K562 (cell line): ENCODE data around the gene LCA5L. TPM values are rescaled to one million over a fixed set of nuclear protein-coding genes. Genes with fewer than 3 reads are reported as not detected.

ENCODE experiments used
- BCLAF1 ChIP-seq, 2 experiments: fragments of 450-650 bp in 1 of 2; IDR thresholded peaks; 2 replicates each; pipeline ENCODE4 v1.6.1; 2011 to 2017; ENCODE audit warnings: low read depth in 2 of 2, antibody characterized with exemption in 1 of 2, borderline replicate concordance in 1 of 2, low read length in 1 of 2, mild to moderate bottlenecking in 1 of 2, mixed read lengths in 1 of 2; ENCODE audit not compliant: control insufficient read depth in 1 of 2
- BDP1 ChIP-seq: IDR thresholded peaks from 3 replicates; pipeline ENCODE4 v1.6.1; 2011; ENCODE audit not compliant: insufficient read length, insufficient read depth
- CBX1 ChIP-seq: sonication (generic); IDR thresholded peaks from 2 replicates; pipeline ENCODE4 v1.6.1; 2016; ENCODE audit warnings: antibody characterized with exemption, low read depth, mild to moderate bottlenecking
- CTCFL ChIP-seq: IDR thresholded peaks from 2 replicates; pipeline ENCODE4 v1.6.1; 2011; ENCODE audit warnings: borderline replicate concordance, low read depth, mild to moderate bottlenecking, moderate library complexity, low read length; ENCODE audit not compliant: insufficient read depth, poor library complexity, severe bottlenecking
- ELF2 ChIP-seq: fragments of 250-450 bp; sonication (Bioruptor Pico); IDR thresholded peaks from 2 replicates; pipeline ENCODE4 v1.5.0; 2021; ENCODE audit warnings: mild to moderate bottlenecking
- HEY1 ChIP-seq: fragments of 250-450 bp; sonication (Bioruptor Pico); IDR thresholded peaks from 2 replicates; pipeline ENCODE4 v1.5.0; 2020; ENCODE audit warnings: mild to moderate bottlenecking, moderate library complexity, borderline replicate concordance
- HMGN3 ChIP-seq: IDR thresholded peaks from 2 replicates; pipeline ENCODE4 v1.6.1; 2011; ENCODE audit warnings: borderline replicate concordance, low read depth, mild to moderate bottlenecking, mixed read lengths, low read length; ENCODE audit not compliant: insufficient read length; ENCODE audit errors: extremely low read depth
- HNRNPLL ChIP-seq: fragments of 200-400 bp; formaldehyde crosslinking; IDR thresholded peaks from 2 replicates; pipeline ENCODE4 v1.6.1; 2017; ENCODE audit warnings: low read length, low read depth, mild to moderate bottlenecking; ENCODE audit not compliant: poor library complexity, severe bottlenecking
- MCM5 ChIP-seq: fragments of 450-650 bp; IDR thresholded peaks from 2 replicates; pipeline ENCODE4 v1.6.1; 2016; ENCODE audit warnings: low read depth
- PATZ1 ChIP-seq: fragments of 250-450 bp; sonication (Bioruptor Pico); IDR thresholded peaks from 2 replicates; pipeline ENCODE4 v1.5.0; 2020; ENCODE audit warnings: mild to moderate bottlenecking, borderline replicate concordance
- PCBP2 ChIP-seq: fragments of 200-400 bp; formaldehyde crosslinking; IDR thresholded peaks from 2 replicates; pipeline ENCODE4 v1.6.1; 2018; ENCODE audit warnings: low read length, low read depth, mild to moderate bottlenecking, moderate library complexity; ENCODE audit not compliant: poor library complexity, severe bottlenecking
- POU5F1 ChIP-seq: fragments of 150-350 bp; IDR thresholded peaks from 2 replicates; pipeline ENCODE4 v1.6.1; 2014; ENCODE audit warnings: borderline replicate concordance, low read length, low read depth, mild to moderate bottlenecking; ENCODE audit not compliant: partially characterized antibody
- SUPT5H ChIP-seq: fragments of 450-650 bp; IDR thresholded peaks from 2 replicates; pipeline ENCODE4 v1.6.1; 2016
- TAF7 ChIP-seq: fragments of 450-650 bp; IDR thresholded peaks from 2 replicates; pipeline ENCODE4 v1.6.1; 2016; ENCODE audit warnings: missing genetic modification characterization, missing compliant biosample characterization
- U2AF2 ChIP-seq: fragments of 200-400 bp; formaldehyde crosslinking; optimal IDR thresholded peaks from 2 replicates; pipeline ENCODE3; 2017; ENCODE audit warnings: low read depth, mild to moderate bottlenecking, low read length
- WHSC1 ChIP-seq: IDR thresholded peaks from one replicate; pipeline ENCODE4 v1.6.1; 2012; ENCODE audit warnings: low read length, control low read depth, inconsistent platforms
- ZBTB7A ChIP-seq: IDR thresholded peaks from 2 replicates; pipeline ENCODE4 v1.6.1; 2011; ENCODE audit warnings: low read depth, mild to moderate bottlenecking, low read length, moderate library complexity, borderline replicate concordance; ENCODE audit not compliant: control insufficient read depth
- ZKSCAN1 ChIP-seq: fragments of 150-350 bp; IDR thresholded peaks from 2 replicates; pipeline ENCODE4 v1.6.1; 2016; ENCODE audit warnings: low read depth, low read length
- ZNF3 ChIP-seq: fragments of 250-450 bp; sonication (Bioruptor Pico); IDR thresholded peaks from 2 replicates; pipeline ENCODE4 v1.5.0; 2021; ENCODE audit warnings: mild to moderate bottlenecking, moderate library complexity
- polyA plus RNA-seq, 8 experiments: library from polyadenylated mRNA; depleted of rRNA in 4 of 8; stranded (reverse) in 5 of 8; unstranded in 3 of 8; fragments of >200 nt; fragmentation: Nextera tagmentation in 2 of 8; fragmentation: Illumina TruSeq in 1 of 8; extraction: Ambion mirVana in 2 of 8; extraction: Trizol in 1 of 8; gene quantifications; 2 replicates each; pipeline versions ENCODE4 v1.2.1 to v1.2.3, GENCODE V29; 2011 to 2014; ENCODE audit warnings: inconsistent platforms in 1 of 8, missing spikeins in 1 of 8
- total RNA-seq, 7 experiments: library from RNA; depleted of rRNA in 6 of 7; stranded (reverse); fragments of >200 nt in 6 of 7; fragmentation: Illumina TruSeq in 2 of 7; extraction: Trizol in 2 of 7; gene quantifications; 2 replicates each; pipeline versions ENCODE4 v1.2.1 to v1.2.3, GENCODE V29; 2011 to 2021; ENCODE audit warnings: low replicate concordance in 1 of 7

The LCA5L gene
- total and polyA plus RNA-seq, 9 of the 15 experiments (the other 6 are each of a cell fraction or from before 2014, with no cell fraction given), result 1.8 to 4.9 (median 3.8) TPM

- TF ChIP-seq CTCFL, result no peak
- TF ChIP-seq HNRNPLL, result peak; percentile 100
- no peak for TF ChIP-seq CBX1
- TF ChIP-seq PATZ1, result no peak
- TF ChIP-seq SUPT5H, result peak; percentile 91
- peak; percentile 45 for TF ChIP-seq HMGN3
- no peak for TF ChIP-seq PCBP2
- no peak for TF ChIP-seq BCLAF1 (IDR thresholded peaks at IDR 0.05; ENCODE audit: borderline replicate concordance in 1 of 2, control insufficient read depth in 1 of 2, low read depth in 2 of 2, low read length in 1 of 2)
- no peak for TF ChIP-seq POU5F1
- peak; percentile 73; the same call in 1 of the 2 replicates for TF ChIP-seq ZBTB7A
- TF ChIP-seq MCM5, result no peak
- peak; percentile 57 for TF ChIP-seq TAF7 (tag)
- TF ChIP-seq ZKSCAN1, result peak; percentile 64; the same call in 1 of the 2 replicates
- TF ChIP-seq ELF2 (CRISPR knock-in tag), result no peak
- TF ChIP-seq WHSC1, result no peak
- TF ChIP-seq BDP1, result no peak
- TF ChIP-seq ZNF3 (CRISPR knock-in tag), result no peak
- no peak for TF ChIP-seq HEY1 (CRISPR knock-in tag)
- TF ChIP-seq U2AF2, result no peak
Observed at GRCh38 chr21:39445321-39446269, at the start of gene LCA5L (continued).
